NCI-H2196 (cell line): ENCODE results near the gene DPP4.

Experiments
- DNase-seq: peaks from one replicate; lab custom pipeline; 2025; ENCODE audit not compliant: unreplicated experiment; lab: John Stamatoyannopoulos, UW

DPP4 gene

GRCh38 chr2:162085090-162085891 lies 11.3 kb upstream of the DPP4 start:
- no peak for DNase-seq

- no peak for DNase-seq
These were observed 10.5 kb upstream of the DPP4 start for GRCh38 chr2:162084536-162084935.

- no peak for DNase-seq
These were observed 8.7 kb upstream of the DPP4 start for GRCh38 chr2:162082681-162083080.

GRCh38 chr2:162082036-162082435 lies 8.0 kb upstream of the DPP4 start:
- no peak for DNase-seq

- DNase-seq, result no peak
These were observed 5.5 kb upstream of the DPP4 start for GRCh38 chr2:162079514-162079913.

- DNase-seq, result no peak
These were observed 1.7 kb upstream of the DPP4 start for GRCh38 chr2:162075689-162076132.

GRCh38 chr2:162074928-162075688 lies 1.1 kb upstream of the DPP4 start:
- no peak for DNase-seq

GRCh38 chr2:162074632-162074895 lies 549 bp upstream of the DPP4 start:
- no peak for DNase-seq

GRCh38 chr2:162072976-162073887 lies 783 bp downstream of the DPP4 start:
- DNase-seq, result no peak

GRCh38 chr2:162072181-162072702 lies 1.8 kb downstream of the DPP4 start:
- DNase-seq, result no peak

- no peak for DNase-seq
These were observed 3.0 kb downstream of the DPP4 start for GRCh38 chr2:162071001-162071400.

- no peak for DNase-seq
These were observed 3.6 kb downstream of the DPP4 start for GRCh38 chr2:162070228-162070936.

GRCh38 chr2:162069267-162069903 lies 4.6 kb downstream of the DPP4 start:
- no peak for DNase-seq

- DNase-seq, result no peak
These were observed 6.4 kb downstream of the DPP4 start for GRCh38 chr2:162067596-162067995.

- no peak for DNase-seq
These were observed 8.2 kb downstream of the DPP4 start for GRCh38 chr2:162065767-162066166.

GRCh38 chr2:162063899-162064298 lies 10.1 kb downstream of the DPP4 start:
- DNase-seq, result no peak

GRCh38 chr2:162063281-162063680 lies 10.7 kb downstream of the DPP4 start:
- DNase-seq, result no peak

GRCh38 chr2:162062559-162062958 lies 11.5 kb downstream of the DPP4 start:
- no peak for DNase-seq

GRCh38 chr2:162061021-162061420 lies 13.0 kb downstream of the DPP4 start:
- DNase-seq, result no peak

GRCh38 chr2:162060532-162060931 lies 13.5 kb downstream of the DPP4 start:
- no peak for DNase-seq
